Natural killer cell (primary cell): ENCODE data around the gene LRP8. TPM values are rescaled to one million over a fixed set of nuclear protein-coding genes. Genes with fewer than 3 reads are reported as not detected.

Experiments used
- ATAC-seq, 3 donors: fragments of 150-1000 bp in 2 of 3; fragments of 200-7000 bp in 1 of 3; cut with Tn5 transposase; 1 replicate in 1 of 3; 2 replicates in 2 of 3; pipeline ENCODE4 v1.10.0; 2021; ENCODE audit warnings: mild to moderate bottlenecking in 2 of 3, moderate library complexity in 2 of 3
- DNase-seq, 2 donors: peaks; one replicate each; pipeline versions ENCODE4 v3.0.0 to v3.0.0-alpha.2; 2013 to 2021; ENCODE audit warnings: mixed read lengths in 1 of 2
- H3K27ac ChIP-seq: one replicate; pipeline ENCODE4 v1.5.1; 2013; ENCODE audit warnings: mild to moderate bottlenecking, low read length
- H3K27me3 ChIP-seq: one replicate; pipeline ENCODE4 v1.6.1; 2013; ENCODE audit warnings: low read length; ENCODE audit not compliant: control insufficient read depth, insufficient read depth
- H3K36me3 ChIP-seq: one replicate; pipeline ENCODE4 v1.6.1; 2013; ENCODE audit warnings: low read length; ENCODE audit not compliant: control insufficient read depth, insufficient read depth
- H3K4me1 ChIP-seq: one replicate; pipeline ENCODE4 v1.6.1; 2013; ENCODE audit warnings: low read length; ENCODE audit not compliant: control insufficient read depth, insufficient read depth
- H3K4me3 ChIP-seq: one replicate; pipeline ENCODE4 v1.5.1; 2013; ENCODE audit warnings: low read length
- H3K9me3 ChIP-seq: one replicate; pipeline ENCODE4 v1.6.1; 2013; ENCODE audit warnings: low read length; ENCODE audit not compliant: control insufficient read depth, insufficient read depth
- H3K27ac Mint-ChIP-seq, 2 donors: one replicate each; pipeline ENCODE4 v1.8.0; 2022; ENCODE audit warnings: mild to moderate bottlenecking in 2 of 2, mixed read lengths in 2 of 2, moderate library complexity in 1 of 2
- H3K27me3 Mint-ChIP-seq, 2 donors: one replicate each; pipeline ENCODE4 v1.8.0; 2022; ENCODE audit warnings: low read depth in 2 of 2, mixed read lengths in 2 of 2
- H3K36me3 Mint-ChIP-seq: one replicate; pipeline ENCODE4 v1.8.0; 2022; ENCODE audit warnings: mixed read lengths
- H3K4me1 Mint-ChIP-seq, 2 donors: one replicate each; pipeline ENCODE4 v1.8.0; 2022; ENCODE audit warnings: mixed read lengths in 2 of 2
- H3K4me3 Mint-ChIP-seq: one replicate; pipeline ENCODE4 v1.8.0; 2022; ENCODE audit warnings: mild to moderate bottlenecking, moderate library complexity, mixed read lengths
- H3K9me3 Mint-ChIP-seq, 2 donors: one replicate each; pipeline ENCODE4 v1.8.0; 2022; ENCODE audit warnings: mixed read lengths in 2 of 2
- CTCF ChIP-seq: fragments of 200-600 bp; IDR thresholded peaks from one replicate; pipeline ENCODE4 v1.8.0; 2022; ENCODE audit warnings: antibody characterized with exemption
- WGBS: methylation state at CpG from one replicate; pipeline ENCODE4 v1.1.7; 2013; ENCODE audit warnings: missing lambda C conversion rate; ENCODE audit not compliant: insufficient coverage; 5-methylcytosine and 5-hydroxymethylcytosine counted together
- intact Hi-C: fragments of 100-400 bp; cut with micrococcal nuclease; formaldehyde crosslinking; loops from one replicate; pipeline ENCODE4 v1.14.2; 2022
- total RNA-seq, 4 donors: library from RNA; stranded (reverse); fragments of 120-200 nt in 1 of 4; gene quantifications; one replicate each; pipeline versions ENCODE4 v1.2.3 to v1.2.4, GENCODE V29; 2013 to 2022

The LRP8 gene
- total RNA-seq, 3 donors from 2014 or later (not counting 1 experiment from before 2014, with no cell fraction given): 23.2 to 27.3 (median 24.9) TPM

- Mint-ChIP-seq H3K36me3 (no peaks in the 10 kb centered on the region), H3K9me3 (no peaks in the 10 kb centered on the region), H3K4me3 (no peak overlapping the region), H3K27ac (no peak overlapping the region), H3K27me3 (no peaks in the 10 kb centered on the region), H3K4me1 (no peaks in the 10 kb centered on the region)
- WGBS: 97% methylated on average over 7 of the region's 7 CpGs
- Histone ChIP-seq H3K36me3 (no peaks in the 10 kb centered on the region), H3K4me1 (no peaks in the 10 kb centered on the region), H3K27ac (no peak overlapping the region), H3K4me3 (no peak overlapping the region), H3K9me3 (no peaks in the 10 kb centered on the region), H3K27me3 (no peaks in the 10 kb centered on the region)
- TF ChIP-seq CTCF: no peak
- intact Hi-C loops: no loop called here
- no peak for DNase-seq
- ATAC-seq: no peak
Observed at GRCh38 chr1:53341961-53342707, 14.3 kb upstream of the LRP8 start.

- DNase-seq (no peak), ATAC-seq (no peak)
- Mint-ChIP-seq H3K4me1 (no peaks in the 10 kb centered on the region), H3K36me3 (no peaks in the 10 kb centered on the region), H3K27me3 (no peaks in the 10 kb centered on the region), H3K4me3 (no peak overlapping the region), H3K9me3 (no peaks in the 10 kb centered on the region), H3K27ac (no peak overlapping the region)
- 94% methylated on average over 3 of the region's 5 CpGs for WGBS
- Histone ChIP-seq H3K27ac (no peak overlapping the region), H3K9me3 (no peaks in the 10 kb centered on the region), H3K4me3 (no peak overlapping the region), H3K27me3 (no peaks in the 10 kb centered on the region), H3K4me1 (no peaks in the 10 kb centered on the region), H3K36me3 (no peaks in the 10 kb centered on the region)
- TF ChIP-seq CTCF: no peak
- intact Hi-C loops: no loop called here
Observed at GRCh38 chr1:53341521-53341895, 13.6 kb upstream of the LRP8 start.

GRCh38 chr1:53340660-53341520 lies 13.0 kb upstream of the LRP8 start:
- DNase-seq (no peak), ATAC-seq (no peak)
- Mint-ChIP-seq H3K4me1 (no peaks in the 10 kb centered on the region), H3K27ac (no peak overlapping the region), H3K4me3 (no peak overlapping the region), H3K36me3 (no peaks in the 10 kb centered on the region), H3K9me3 (no peaks in the 10 kb centered on the region), H3K27me3 (no peaks in the 10 kb centered on the region)
- Histone ChIP-seq H3K4me1 (no peaks in the 10 kb centered on the region), H3K9me3 (no peaks in the 10 kb centered on the region), H3K36me3 (no peaks in the 10 kb centered on the region), H3K27ac (no peak overlapping the region), H3K4me3 (no peak overlapping the region), H3K27me3 (no peaks in the 10 kb centered on the region)
- 90% methylated on average over 8 of the region's 9 CpGs for WGBS
- intact Hi-C loops: no loop called here
- TF ChIP-seq CTCF: no peak
